GM18907 (cell line): ENCODE results near the gene RAE1.

Experiments
- ATAC-seq: cut with Tn5 transposase; IDR thresholded peaks from one replicate; pipeline ENCODE4 v1.9.1; 2021; ENCODE audit warnings: mild to moderate bottlenecking, moderate library complexity; ENCODE audit not compliant: unreplicated experiment

RAE1 gene, protein sequence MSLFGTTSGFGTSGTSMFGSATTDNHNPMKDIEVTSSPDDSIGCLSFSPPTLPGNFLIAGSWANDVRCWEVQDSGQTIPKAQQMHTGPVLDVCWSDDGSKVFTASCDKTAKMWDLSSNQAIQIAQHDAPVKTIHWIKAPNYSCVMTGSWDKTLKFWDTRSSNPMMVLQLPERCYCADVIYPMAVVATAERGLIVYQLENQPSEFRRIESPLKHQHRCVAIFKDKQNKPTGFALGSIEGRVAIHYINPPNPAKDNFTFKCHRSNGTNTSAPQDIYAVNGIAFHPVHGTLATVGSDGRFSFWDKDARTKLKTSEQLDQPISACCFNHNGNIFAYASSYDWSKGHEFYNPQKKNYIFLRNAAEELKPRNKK

DNA sequence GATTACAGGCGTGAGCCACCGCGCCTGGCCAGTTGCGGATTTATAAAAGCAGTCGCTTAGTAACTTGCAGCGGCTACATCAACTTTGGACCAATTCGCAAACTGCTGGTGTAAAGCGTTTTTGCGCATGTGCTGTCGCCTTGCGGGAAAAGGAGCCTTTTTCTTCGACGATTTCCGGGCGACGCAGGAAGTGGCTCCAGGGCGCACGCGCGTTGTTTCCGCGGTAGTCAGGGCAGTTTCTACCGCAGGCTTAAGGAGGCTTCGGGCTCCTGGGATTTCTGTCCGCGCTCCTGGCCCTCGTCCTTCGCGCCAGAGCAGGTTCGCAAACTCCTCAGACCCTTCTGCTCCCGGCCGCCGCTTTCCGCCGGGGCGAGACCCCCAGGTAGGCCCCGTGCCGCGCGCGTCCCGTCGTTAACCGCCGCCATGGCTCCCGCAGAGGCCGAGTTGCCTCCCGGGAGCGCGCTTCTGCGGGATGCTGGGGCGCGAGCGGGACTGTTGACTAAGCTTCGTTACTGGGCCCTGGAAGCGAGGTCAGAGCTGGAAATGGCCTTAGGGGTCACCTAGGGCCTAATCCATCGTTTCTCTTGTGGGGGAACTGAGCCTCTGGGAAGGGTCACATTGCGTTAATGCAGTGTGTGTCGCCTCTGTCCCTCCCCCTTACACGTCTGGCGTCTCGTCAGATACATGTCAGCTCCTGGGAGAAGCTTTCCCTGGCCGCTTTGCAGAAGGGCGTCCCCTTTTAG lies at the start of gene RAE1:
RAE1 (plus strand) TSS at position 214 of the 742 bp plus-strand sequence. CDS start 2,784 bp downstream, outside the sequence.
- ATAC-seq = peak; percentile 77

DNA sequence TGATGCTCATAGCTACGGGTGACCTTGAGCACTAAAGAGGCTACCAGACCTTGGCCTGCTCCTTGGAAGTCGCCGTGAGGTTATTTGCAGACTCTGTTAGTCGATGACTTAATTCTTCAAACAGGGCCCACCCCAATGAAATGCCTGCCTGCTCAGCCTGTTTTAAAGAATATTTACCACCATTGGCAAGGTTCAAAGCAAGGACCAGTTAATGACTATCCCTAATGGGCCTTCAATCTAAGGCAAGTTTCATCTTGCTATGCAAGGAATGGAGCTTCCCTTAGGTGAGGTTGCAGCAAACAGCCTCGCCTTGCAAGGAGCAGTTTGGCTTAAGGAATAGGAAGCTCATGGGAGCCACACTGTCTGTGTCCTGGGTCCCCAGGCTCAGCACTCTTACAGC lies 44.3 kb upstream of the RAE1 start:
- no peak for ATAC-seq

DNA sequence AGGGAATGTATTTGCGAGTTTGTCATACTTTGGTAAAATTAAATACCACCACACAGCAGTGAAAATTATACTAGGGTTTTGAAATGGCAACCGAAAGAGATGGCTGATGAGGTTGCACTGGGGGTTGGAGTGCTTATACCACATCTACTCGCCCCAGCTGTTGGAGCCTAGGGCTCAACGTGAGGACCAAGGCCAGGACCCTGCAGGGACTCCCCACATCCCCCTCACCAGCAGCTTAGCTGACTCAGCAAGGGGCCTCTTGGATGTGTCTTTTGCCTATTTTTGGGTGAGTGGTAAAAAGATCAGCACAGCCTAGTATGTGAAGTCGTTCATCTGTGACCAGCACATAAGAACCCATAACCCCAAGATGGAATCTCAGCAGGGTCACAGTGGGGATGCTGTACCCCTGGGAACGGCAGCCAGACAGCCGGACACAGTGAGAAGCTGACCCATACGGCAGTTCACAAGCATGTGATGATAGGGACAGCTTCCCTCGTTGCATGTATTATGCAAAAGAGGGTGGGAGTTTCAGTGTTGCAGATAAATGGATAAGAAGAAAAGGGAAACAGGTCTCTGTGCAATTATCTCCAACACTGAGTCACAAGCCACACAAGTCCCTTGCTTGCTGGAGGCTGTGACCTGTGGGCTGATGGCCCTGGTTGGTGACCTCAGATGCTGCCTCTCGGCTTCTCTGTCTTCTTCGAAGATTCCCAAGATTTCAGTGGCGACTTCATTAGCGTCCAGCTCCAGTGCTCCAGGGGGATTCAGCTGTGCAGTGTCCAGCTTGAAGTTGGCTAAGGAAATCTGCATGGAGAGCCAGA lies 42.4 kb upstream of the RAE1 start:
- ATAC-seq = no peak

DNA sequence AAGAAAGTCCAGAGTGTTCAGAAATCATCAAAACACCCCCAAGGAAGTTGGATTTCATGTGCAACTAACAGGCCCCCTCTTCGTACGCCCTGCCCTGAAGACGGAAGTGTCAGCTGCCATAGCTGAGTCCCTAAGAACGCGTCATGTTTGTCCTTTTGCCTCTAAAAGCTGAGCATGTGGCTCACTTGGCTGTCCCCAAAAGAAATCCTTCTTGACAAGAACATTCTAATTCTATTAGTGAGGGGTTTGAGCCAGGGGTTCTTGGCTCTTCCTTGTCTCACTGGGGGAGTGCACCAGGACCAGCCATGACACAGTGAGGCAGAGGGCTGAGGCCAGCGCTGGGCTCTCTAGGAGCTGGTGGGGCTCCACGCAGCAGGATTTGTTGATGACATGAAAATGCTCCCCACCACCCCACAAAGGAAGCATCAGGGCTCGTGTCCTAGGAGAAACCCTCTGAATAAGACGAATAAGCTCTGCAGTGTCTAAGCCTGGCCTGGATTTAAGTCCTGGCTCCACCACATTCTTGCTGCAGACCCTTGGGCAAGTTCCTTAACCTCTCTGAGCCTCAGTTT lies 41.4 kb upstream of the RAE1 start:
- ATAC-seq = no peak

DNA sequence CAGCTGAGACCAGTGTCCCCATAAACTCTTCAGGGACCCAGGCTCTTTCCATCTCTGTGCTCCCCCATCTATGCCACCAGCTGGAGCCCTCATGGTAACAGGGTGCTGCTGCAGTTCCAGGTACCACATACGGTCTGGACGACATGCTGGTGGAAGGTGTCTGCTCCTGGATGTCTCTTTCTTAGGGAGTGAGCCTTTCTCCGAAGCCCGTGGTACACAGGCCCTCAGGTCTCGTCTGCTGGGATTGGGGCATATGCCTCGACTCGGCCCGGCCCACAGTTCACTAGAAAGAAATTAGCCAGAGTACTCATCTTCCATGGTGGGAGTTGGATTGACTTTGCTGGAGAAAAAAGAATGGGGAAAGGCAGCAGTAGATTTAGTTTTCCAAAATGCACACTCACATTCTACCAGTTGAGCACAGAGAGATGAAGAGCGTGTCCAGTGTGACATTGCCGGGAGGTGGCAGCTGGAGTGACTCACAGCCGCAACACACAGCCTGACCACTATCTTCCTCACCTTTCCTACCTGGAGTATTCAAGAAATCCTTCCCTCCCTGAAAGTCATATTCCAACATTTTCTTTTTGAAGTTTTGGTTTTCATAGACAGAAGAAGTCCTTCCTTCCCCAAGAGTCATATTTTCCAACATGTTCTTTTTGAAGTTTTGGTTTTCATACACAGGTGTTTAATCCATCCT lies 40.1 kb upstream of the RAE1 start:
- ATAC-seq = no peak

DNA sequence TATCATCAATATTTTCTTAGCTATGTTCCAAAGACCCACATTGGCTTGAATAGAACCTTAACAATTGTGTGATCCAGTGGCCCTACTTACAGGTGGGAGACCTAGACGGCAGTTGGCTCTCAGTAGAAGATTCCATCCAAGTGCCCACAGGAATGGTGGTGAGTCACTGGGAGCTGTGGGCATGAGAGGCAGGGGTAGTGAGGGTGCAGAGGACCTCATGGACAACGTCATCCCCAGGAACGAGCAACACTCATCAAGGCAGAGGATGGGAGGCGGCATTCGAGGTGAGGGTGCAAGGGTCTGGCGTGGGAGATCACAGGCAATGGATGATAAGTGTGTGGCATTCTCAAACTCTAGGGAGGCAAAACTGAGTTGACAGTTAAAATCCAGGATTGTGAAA lies 38.9 kb upstream of the RAE1 start:
- ATAC-seq = no peak

DNA sequence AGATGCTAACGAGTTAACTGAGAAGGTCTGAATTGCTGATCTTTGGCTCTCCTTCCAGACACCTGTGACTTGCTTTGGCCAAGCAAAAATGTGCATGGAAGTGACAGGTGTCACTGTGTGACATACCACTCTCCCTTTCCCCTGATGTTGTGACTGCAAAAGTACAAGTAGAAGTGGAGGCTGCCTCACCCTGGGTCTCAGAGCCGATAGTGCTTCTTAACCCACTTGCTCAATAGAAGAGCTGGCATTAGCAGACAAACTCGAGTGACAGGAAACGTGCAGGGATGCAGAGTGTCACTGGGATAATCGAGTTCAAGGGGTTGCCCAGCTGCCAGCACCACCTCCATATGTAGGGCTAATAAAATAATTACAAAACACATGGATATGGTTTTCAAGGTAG lies 37.8 kb upstream of the RAE1 start:
- no peak for ATAC-seq

DNA sequence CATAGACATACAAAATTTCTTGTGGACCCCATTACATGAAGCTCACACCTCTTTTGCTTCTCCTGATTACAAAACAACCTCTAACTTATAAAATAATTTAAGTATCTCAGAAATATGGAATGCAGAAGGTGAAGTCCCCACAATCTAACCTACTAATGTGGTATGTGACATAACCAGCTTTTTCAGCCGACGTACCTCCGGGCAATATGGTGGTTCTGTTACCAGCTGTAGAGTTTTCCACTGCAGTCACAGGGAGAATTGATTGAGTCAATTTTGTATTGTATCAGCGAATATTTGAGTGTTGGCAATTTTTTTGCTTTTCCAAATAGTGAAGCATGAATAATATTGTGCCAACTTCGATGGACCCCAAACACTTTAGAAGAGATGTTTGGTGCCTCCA lies 37.1 kb upstream of the RAE1 start:
- no peak for ATAC-seq

DNA sequence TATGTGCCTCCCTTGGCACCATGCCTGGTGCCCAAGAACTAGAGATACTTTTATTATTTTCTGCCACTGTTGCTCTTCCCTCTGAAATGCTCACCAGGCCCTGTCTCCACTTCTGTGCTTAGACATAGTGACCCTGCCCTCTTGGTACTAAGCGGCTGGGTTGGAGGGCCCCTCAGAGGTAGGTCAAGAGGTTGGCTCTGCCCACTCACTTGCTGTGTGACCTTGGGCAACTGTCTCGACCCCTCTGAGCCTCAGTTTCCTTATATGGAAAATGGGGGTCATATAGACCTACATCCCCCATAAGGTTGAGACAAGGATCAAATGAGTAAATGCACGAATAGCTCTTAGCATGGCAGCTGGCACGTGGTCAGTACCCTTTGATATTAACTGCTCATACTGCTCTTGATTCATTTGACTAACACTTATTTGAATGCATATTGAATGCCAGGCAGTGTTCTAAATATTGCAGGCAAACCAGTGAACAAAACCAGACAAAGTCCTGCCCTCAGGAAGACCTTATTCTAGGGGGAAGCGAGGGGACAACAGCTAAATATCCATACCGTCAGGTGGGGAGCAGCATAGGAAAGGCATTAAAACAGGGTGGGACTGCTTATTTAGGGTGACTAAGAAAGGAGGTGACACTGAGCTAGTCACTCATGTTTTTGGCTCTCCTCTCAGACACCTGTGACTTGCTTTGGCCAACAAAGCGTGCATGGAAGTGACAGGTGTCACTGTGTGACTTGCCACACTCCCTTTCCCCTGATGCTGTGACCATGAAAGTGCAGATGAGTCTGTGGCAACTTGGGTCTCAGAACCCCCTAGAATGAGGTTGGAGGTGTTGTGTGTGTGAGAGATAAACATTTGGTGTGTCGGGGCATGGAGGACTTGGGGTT lies 35.7 kb upstream of the RAE1 start:
- ATAC-seq = no peak

DNA sequence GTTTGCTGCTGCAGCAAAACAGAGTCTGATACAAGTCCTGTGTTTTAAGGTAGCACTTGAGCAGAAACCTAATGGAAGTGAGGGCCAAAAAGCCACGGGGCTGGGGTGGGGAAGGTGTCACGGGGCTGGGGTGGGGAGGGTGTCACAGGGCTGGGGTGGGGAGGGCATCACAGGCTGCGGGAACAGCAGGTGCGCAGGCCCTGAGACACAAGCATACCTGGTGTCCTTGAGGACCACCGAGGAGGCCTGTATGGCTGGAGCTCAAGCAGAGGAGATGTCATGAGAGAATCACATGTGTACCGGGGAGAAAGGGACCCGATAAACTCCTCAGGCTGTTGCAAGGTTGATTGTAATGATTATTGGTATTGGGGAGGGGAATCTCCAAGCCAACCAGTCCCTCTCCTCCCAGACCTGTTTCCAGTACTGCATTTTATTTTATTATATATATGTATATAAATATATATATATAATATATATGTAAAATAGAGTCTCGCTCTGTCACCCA lies 35.0 kb upstream of the RAE1 start:
- ATAC-seq = no peak

DNA sequence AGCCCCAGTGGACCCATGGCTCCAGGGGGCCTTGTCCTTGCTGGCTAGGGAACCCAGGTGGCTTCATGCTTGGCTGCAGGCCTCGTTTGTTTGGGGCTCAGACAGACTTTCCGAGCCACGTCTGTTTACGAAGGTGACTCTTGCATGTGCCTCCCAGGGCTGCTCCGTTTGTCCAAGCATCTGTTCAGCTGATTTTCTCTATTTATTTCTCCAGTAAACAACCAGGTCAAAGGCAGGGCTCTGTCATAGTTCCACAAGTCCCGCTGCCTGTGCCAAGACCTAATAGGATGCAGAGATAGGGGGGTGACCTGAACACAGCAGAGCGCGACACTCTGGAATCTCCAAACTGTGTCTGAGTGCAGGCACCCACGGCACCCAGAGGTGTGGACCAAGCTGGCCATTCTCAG lies 34.3 kb upstream of the RAE1 start:
- no peak for ATAC-seq

DNA sequence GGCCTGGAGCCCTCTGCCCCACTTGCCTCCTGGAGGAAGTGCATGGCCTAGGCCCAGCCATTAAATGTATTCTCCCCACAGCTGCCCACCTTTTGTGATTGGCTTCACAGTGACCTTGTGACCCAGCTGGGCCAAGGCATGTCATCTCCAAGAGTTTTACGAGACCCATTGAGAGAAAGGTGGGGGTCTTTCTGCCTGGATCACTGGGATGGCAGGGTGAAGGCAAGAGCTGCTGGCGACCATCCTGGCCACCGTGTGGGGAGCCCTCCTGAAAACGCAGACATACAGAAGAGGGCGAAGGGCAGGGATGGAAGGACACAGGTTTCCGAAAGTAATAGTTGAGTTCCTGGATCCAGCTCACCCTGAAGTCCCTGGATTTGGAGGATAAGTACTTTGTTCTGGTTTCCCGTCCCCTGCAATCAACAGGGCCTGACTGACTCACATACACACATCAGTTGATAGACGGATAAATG lies 33.7 kb upstream of the RAE1 start:
- ATAC-seq = no peak

DNA sequence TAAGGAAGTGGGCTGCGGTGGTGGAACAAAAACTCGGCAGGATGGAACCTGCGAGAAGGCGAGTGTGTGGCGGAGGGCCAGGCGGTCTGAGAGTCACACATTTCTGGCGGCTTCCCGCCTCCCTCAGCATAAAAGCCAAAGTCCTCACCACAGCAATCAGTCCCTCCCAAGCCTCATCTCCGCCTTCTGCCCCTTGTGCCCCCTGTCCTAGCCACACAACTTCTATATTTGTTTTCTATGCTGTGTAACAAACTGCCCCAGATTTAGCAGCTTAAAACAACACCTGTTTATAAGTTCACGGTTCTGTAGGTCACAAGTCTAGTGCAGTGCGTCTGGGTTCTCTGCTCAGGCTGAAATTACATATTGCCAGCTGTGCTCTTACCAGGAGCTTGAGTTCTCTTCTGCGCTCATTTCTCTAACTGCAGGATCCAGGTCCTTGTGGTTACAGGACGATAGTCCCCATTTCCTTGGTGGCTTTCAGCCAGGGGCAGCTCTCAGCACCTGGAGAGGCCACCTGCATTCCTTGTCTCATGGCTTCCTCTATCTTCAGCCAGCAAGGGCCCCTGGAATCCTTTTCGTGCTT lies 33.2 kb upstream of the RAE1 start:
- no peak for ATAC-seq

DNA sequence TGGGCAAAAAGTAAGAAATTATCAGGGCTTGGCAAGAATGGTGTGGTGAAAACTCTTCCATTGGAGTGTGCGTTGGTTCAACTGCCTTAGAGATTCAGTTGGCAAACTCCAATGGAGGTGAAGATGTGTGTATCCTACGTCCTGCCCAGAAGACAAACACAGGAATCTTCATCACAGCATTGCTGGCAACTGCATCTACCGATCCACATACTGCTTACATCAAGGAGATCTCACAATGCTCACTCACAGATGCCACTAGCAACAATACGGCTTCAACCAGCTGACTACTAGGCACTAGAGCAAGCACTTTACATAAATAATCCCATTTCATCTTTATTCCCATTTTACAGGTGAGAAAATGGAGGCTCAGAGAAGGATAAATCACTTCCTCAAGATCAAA lies 31.5 kb upstream of the RAE1 start:
- no peak for ATAC-seq

DNA sequence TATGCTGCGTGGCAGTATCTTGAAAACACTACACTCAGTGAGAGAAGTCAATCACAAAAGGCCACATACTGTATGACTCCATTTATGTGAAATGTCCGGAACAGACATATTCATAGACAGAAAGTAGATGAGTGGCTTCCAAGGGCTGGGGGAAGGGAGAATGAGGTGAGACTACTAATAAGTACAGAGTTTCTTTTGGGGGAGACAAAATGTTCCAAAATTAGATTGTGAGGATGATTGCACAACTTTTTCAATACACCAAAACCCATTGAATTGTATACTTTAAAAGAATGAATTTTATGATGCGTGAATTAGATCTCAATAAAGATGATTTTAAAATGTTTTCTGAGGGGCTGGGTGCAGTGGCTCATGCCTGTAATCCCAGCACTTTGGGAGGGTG lies 30.7 kb upstream of the RAE1 start:
- no peak for ATAC-seq

DNA sequence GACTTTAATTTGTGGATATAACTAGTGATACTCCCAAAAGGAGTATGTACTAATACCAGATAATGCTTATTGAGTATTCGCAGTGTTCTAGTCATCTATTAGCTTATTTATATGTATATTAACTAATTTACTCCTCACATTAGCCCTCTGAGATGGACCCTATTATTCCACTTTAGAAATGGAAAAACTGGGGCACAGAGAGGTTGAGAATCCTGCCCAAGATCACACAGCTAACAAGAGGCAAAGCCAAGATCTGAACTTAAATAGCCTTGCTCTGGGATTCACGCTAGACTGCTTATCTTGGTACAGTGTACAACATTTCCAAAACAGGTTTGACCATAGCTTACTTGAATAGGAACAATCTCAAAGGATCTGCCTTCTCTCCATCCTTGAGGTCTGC lies 29.9 kb upstream of the RAE1 start:
- ATAC-seq = no peak

DNA sequence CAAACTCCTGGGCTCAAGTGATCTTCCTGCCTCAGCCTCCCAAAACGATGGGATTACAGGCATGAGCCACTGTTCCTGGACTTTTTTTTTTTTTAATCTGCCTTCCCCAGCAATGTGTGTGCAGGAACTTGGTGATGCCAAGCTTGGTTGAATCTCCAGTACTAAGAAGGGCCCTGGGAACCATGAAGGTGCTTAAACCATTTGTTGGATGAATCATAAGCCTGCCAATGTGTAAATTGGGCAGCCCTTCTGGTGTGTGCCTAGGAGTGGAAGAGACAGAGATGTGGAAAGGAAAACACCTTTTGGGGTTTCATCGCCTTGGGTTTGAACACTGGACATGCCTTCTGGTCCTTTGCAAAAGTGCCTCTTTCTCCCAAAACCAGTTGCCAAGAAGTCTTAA lies 28.6 kb upstream of the RAE1 start:
- ATAC-seq = no peak

DNA sequence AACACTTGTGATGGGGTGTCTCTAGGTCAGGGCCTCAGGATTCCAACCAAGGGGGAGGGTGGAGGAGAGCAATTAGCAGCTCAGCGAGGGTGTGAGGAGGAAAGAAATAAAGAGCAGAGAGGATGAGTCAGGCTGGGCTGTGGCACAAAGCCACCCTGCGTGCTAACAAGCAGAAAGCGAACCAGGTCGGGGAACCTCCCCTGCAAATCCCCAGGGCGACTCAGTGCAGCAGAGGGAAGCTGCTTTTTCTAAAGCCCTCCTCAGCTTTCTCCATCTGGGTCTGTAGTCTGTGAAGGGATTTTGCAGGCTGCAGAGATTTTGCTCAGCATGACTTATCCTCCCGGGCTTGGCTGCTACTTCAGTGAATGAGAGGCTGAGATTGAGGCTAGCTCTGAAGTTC lies 28.0 kb upstream of the RAE1 start:
- no peak for ATAC-seq
